HepG2 (cell line): ENCODE measurements around the gene DCLK1. TPM values are rescaled to one million over a fixed set of nuclear protein-coding genes. Genes with fewer than 3 reads are reported as not detected.
A peak's percentile ranks its signal among the peaks of the same experiment; 100 is the strongest.

Source experiments
- ATAC-seq: fragments of 200-7000 bp; cut with Tn5 transposase; 3 replicates; pipeline ENCODE4 v1.9.1; 2020; ENCODE audit warnings: mild to moderate bottlenecking, moderate library complexity
- BruUV-seq: library from RNA; stranded (reverse); fragments of 400-500 nt; replicated peaks from 2 replicates; lab custom pipeline; 2021; lab: Mats Ljungman, UMichigan
- CTCF ChIA-PET: fragments of 300-600 bp; formaldehyde crosslinking; extraction: SDS; loops from one replicate; lab custom pipeline; 2021; ENCODE audit warnings: low total read pairs, inconsistent platforms, low intra/inter-chr PET ratio; lab: Yijun Ruan, JAX
- POLR2A ChIA-PET: fragments of 350-600 bp; sonication (Branson Sonifier 250); formaldehyde crosslinking; loops from one replicate; lab custom pipeline; 2020; ENCODE audit warnings: antibody characterized with exemption, inconsistent platforms; lab: Yijun Ruan, JAX
- DNase-seq: peaks from one replicate; pipeline ENCODE4 v3.0.0-alpha.2; 2015; ENCODE audit warnings: low spot score
- FAIRE-seq: peaks from 3 replicates; lab custom pipeline; 2011; peaks lifted over from hg19 to GRCh38; lab: Jason Lieb, UNC
- H2AFZ ChIP-seq: one replicate; pipeline ENCODE4 v1.6.1; 2011; ENCODE audit warnings: low read length, inconsistent platforms
- H3K27ac ChIP-seq: fragments of 300-600 bp; 3 replicates; pipeline ENCODE4 v1.8.0; 2011; ENCODE audit warnings: mixed run types, mild to moderate bottlenecking, mixed read lengths, low read length, inconsistent platforms; ENCODE audit not compliant: insufficient read depth; ENCODE audit errors: extremely low read length
- H3K27me3 ChIP-seq, 2 experiments: fragments of 200-600 bp in 1 of 2; 2 replicates in 1 of 2; 3 replicates in 1 of 2; pipeline versions ENCODE4 v1.6.0 to v1.8.0; 2011; ENCODE audit warnings: low read length in 2 of 2, mild to moderate bottlenecking in 2 of 2, moderate library complexity in 2 of 2, inconsistent platforms in 1 of 2; ENCODE audit not compliant: insufficient read depth in 2 of 2, control insufficient read depth in 1 of 2
- H3K36me3 ChIP-seq, 2 experiments: fragments of 200-600 bp in 1 of 2; replicated peaks in 1 of 2; 2 replicates in 1 of 2; 3 replicates in 1 of 2; pipeline versions ENCODE4 v1.5.1 to v1.8.0; 2011; ENCODE audit warnings: low read length in 2 of 2, inconsistent platforms in 1 of 2; ENCODE audit not compliant: insufficient read depth in 2 of 2, control insufficient read depth in 1 of 2
- H3K4me1 ChIP-seq: 2 replicates; pipeline ENCODE4 v1.5.1; 2012; ENCODE audit warnings: low read length, inconsistent platforms; ENCODE audit not compliant: insufficient read depth
- H3K4me2 ChIP-seq: 2 replicates; pipeline ENCODE4 v1.6.0; 2011; ENCODE audit warnings: low read depth, low read length, inconsistent platforms
- H3K4me3 ChIP-seq, 3 experiments: fragments of 200-600 bp in 1 of 3; sonication (generic), shearing (Covaris generic) in 1 of 3; replicated peaks in 1 of 3; 2 replicates each; pipeline ENCODE4 v1.5.1; 2011 to 2016; ENCODE audit warnings: low read length in 3 of 3, inconsistent platforms in 2 of 3, low read depth in 2 of 3, mild to moderate bottlenecking in 2 of 3, control low read depth in 1 of 3, mixed read lengths in 1 of 3; ENCODE audit not compliant: insufficient read depth in 1 of 3
- H3K79me2 ChIP-seq: one replicate; pipeline ENCODE4 v1.6.1; 2011; ENCODE audit warnings: low read length, inconsistent platforms; ENCODE audit not compliant: insufficient read depth
- H3K9ac ChIP-seq: 2 replicates; pipeline ENCODE4 v1.6.0; 2011; ENCODE audit warnings: mild to moderate bottlenecking, low read depth, low read length, inconsistent platforms; ENCODE audit not compliant: insufficient read depth
- H3K9me3 ChIP-seq: 2 replicates; pipeline ENCODE4 v1.5.1; 2012; ENCODE audit warnings: mild to moderate bottlenecking, low read length
- H4K20me1 ChIP-seq: 2 replicates; pipeline ENCODE4 v1.6.0; 2011; ENCODE audit warnings: inconsistent platforms, mild to moderate bottlenecking, low read length, moderate library complexity; ENCODE audit not compliant: insufficient read depth
- ATF4 ChIP-seq, 2 experiments: fragments of 450-650 bp in 1 of 2; sonication (generic) in 1 of 2; formaldehyde crosslinking; IDR thresholded peaks; 2 replicates each; pipeline versions ENCODE4 v1.5.0 to v1.8.0; 2020 to 2022; ENCODE audit warnings: mild to moderate bottlenecking in 1 of 2, missing genetic modification reagents in 1 of 2
- CREB1 ChIP-seq, 2 experiments: fragments of 450-650 bp in 1 of 2; IDR thresholded peaks; 2 replicates each; pipeline ENCODE4 v1.6.1; 2016 to 2017; ENCODE audit warnings: control low read depth in 1 of 2, mild to moderate bottlenecking in 1 of 2, missing compliant biosample characterization in 1 of 2, missing genetic modification characterization in 1 of 2
- GPBP1L1 ChIP-seq: sonication (generic); formaldehyde crosslinking; IDR thresholded peaks from 2 replicates; pipeline ENCODE4 v1.5.0; 2020; ENCODE audit warnings: mild to moderate bottlenecking, missing genetic modification reagents
- HMGA1 ChIP-seq: sonication (generic); formaldehyde crosslinking; conservative IDR thresholded peaks from 2 replicates; pipeline ENCODE4 v1.4.0; 2020; ENCODE audit warnings: missing genetic modification reagents
- HNF4A ChIP-seq: sonication (generic); formaldehyde crosslinking; IDR thresholded peaks from 2 replicates; pipeline ENCODE4 v1.4.0; 2020; ENCODE audit warnings: missing genetic modification reagents
- HNRNPUL1 ChIP-seq: fragments of 200-400 bp; formaldehyde crosslinking; IDR thresholded peaks from 2 replicates; pipeline ENCODE4 v1.6.1; 2017; ENCODE audit warnings: low read depth, mild to moderate bottlenecking, low read length, moderate library complexity
- PBX2 ChIP-seq: IDR thresholded peaks from 2 replicates; pipeline ENCODE4 v1.6.1; 2016; ENCODE audit warnings: control low read depth
- REST ChIP-seq, 2 experiments: IDR thresholded peaks; 2 replicates each; pipeline ENCODE4 v1.6.1; 2011 to 2012; ENCODE audit warnings: low read length in 2 of 2, borderline replicate concordance in 1 of 2, low read depth in 1 of 2, mild to moderate bottlenecking in 1 of 2, moderate library complexity in 1 of 2
- TGIF2 ChIP-seq: IDR thresholded peaks from 2 replicates; pipeline ENCODE4 v1.6.1; 2016; ENCODE audit warnings: control low read depth, missing compliant biosample characterization
- ZNF431 ChIP-seq: sonication (generic); formaldehyde crosslinking; IDR thresholded peaks from 2 replicates; pipeline ENCODE4 v1.9.0; 2022; ENCODE audit warnings: missing genetic modification reagents, low read depth, mild to moderate bottlenecking, borderline replicate concordance
- ZNF446 ChIP-seq: sonication (generic); formaldehyde crosslinking; IDR thresholded peaks from 2 replicates; pipeline ENCODE4 v1.5.0; 2020; ENCODE audit warnings: mild to moderate bottlenecking, missing genetic modification reagents
- ZNF577 ChIP-seq: sonication (generic); formaldehyde crosslinking; IDR thresholded peaks from 2 replicates; pipeline ENCODE4 v1.4.0; 2020; ENCODE audit warnings: mild to moderate bottlenecking, low read depth, missing genetic modification reagents, borderline replicate concordance
- ZNF709 ChIP-seq: sonication (generic); formaldehyde crosslinking; IDR thresholded peaks from 2 replicates; pipeline ENCODE4 v1.5.0; 2020; ENCODE audit warnings: mild to moderate bottlenecking, missing genetic modification reagents
- ZUFSP ChIP-seq: sonication (generic); formaldehyde crosslinking; IDR thresholded peaks from 2 replicates; pipeline ENCODE4 v1.9.0; 2021; ENCODE audit warnings: missing genetic modification reagents, mild to moderate bottlenecking, borderline replicate concordance
- WGBS: methylation state at CpG from one replicate; pipeline ENCODE4 v1.1.6; 2017; ENCODE audit warnings: low lambda C conversion rate; 5-methylcytosine and 5-hydroxymethylcytosine counted together
- in situ Hi-C: cut with HindIII; loops from 2 replicates; pipeline ENCODE4 v1.10.0; 2017; ENCODE audit warnings: low pct_unique_long_range_greater_than_20kb; ENCODE audit not compliant: extremely low pct_ligation_motif_present
- intact Hi-C: fragments of 100-400 bp; cut with micrococcal nuclease; formaldehyde crosslinking; loops from one replicate; pipeline ENCODE4 v1.10.0; 2022; ENCODE audit not compliant: unreplicated experiment
- polyA plus RNA-seq, 8 experiments: library from polyadenylated mRNA; depleted of rRNA in 3 of 8; stranded (reverse) in 7 of 8; unstranded in 1 of 8; fragments of >200 nt; fragmentation: Illumina TruSeq in 4 of 8; extraction: Trizol in 4 of 8; gene quantifications; 2 replicates each; pipeline versions ENCODE4 v1.2.1 to v1.2.3, GENCODE V29; 2011 to 2016; ENCODE audit warnings: low read depth in 4 of 8, missing spikeins in 1 of 8, mixed read lengths in 1 of 8; ENCODE audit not compliant: insufficient read depth in 1 of 8
- total RNA-seq, 5 experiments: library from RNA; depleted of rRNA; stranded (reverse); fragments of >200 nt; fragmentation: Illumina TruSeq; extraction: Trizol; gene quantifications; 2 replicates each; pipeline ENCODE4 v1.2.3, GENCODE V29; 2016; ENCODE audit warnings: low read depth in 1 of 5

The DCLK1 gene
- total and polyA plus RNA-seq, 2 of the 13 experiments (the other 11 are each of a cell fraction or from before 2014, with no cell fraction given), result not detected

- FAIRE-seq (peak; percentile 21), ATAC-seq (peak; percentile 53), DNase-seq (peak; percentile 12)
- BruUV-seq, result no TSS peak
- Histone ChIP-seq H3K9ac (no peak overlapping the region), H3K36me3 (no peaks in the 10 kb centered on the region), H3K27me3 (no peaks in the 10 kb centered on the region), H2AFZ (peak overlapping the region; percentile 78), H3K4me3 (no peak overlapping the region), H4K20me1 (no peaks in the 10 kb centered on the region), H3K79me2 (no peaks in the 10 kb centered on the region), H3K4me1 (0 out of 2 replicates have a peak, but pooled peaks cover 5% of the 10 kb centered on the region), H3K9me3 (no peaks in the 10 kb centered on the region), H3K4me2 (no peak overlapping the region), H3K27ac (no peak overlapping the region)
- in situ Hi-C loops (no loop called here), intact Hi-C loops (no loop called here)
- ChIA-PET CTCF (no interaction called here), POLR2A (no interaction called here)
- 22% methylated on average over 6 of the region's 10 CpGs for WGBS
- TF ChIP-seq ZNF709 (CRISPR knock-in tag) (no peak), TGIF2 (no peak), ZNF577 (no peak), PBX2 (no peak), REST (IDR thresholded peaks at IDR 0.05; ENCODE audit: borderline replicate concordance in 1 of 2, low read depth in 1 of 2, low read length in 2 of 2) (no peak), ZNF431 (CRISPR knock-in tag) (no peak), HNRNPUL1 (no peak), HNF4A (CRISPR knock-in tag) (peak; percentile 64; the same call in 1 of the 2 replicates), ZUFSP (no peak), ZNF446 (CRISPR knock-in tag) (no peak), CREB1 (IDR thresholded peaks at IDR 0.05) (no peak), CREB1 (CRISPR knock-in tag; IDR thresholded peaks at IDR 0.05) (no peak), GPBP1L1 (CRISPR knock-in tag) (no peak), HMGA1 (no peak), ATF4 (CRISPR knock-in tag; IDR thresholded peaks at IDR 0.05) (peak in 1 of 2 experiments; percentile 68; a peak in 2 of 4 replicates)
These were observed 346.8 kb downstream of the DCLK1 start for GRCh38 chr13:35784286-35784951.
